NCI-H446 (cell line): ENCODE results near the gene GDF2.

ENCODE experiments used
- DNase-seq, 2 experiments: peaks; one replicate each; lab custom pipeline; 2025; lab: John Stamatoyannopoulos, UW

GDF2 gene

GRCh38 chr10:47311932-47312662 is 10.2 kb upstream of the GDF2 start:
- peak; percentile 2 to 47 for DNase-seq

- no peak for DNase-seq
Measured at GRCh38 chr10:47312663-47312995, 9.6 kb upstream of the GDF2 start.

- DNase-seq, result no peak
Measured at GRCh38 chr10:47314416-47314970, 7.8 kb upstream of the GDF2 start.

GRCh38 chr10:47315421-47315820 is 6.8 kb upstream of the GDF2 start:
- no peak for DNase-seq

GRCh38 chr10:47316131-47316530 is 6.1 kb upstream of the GDF2 start:
- DNase-seq, result no peak

GRCh38 chr10:47317251-47317650 is 5.0 kb upstream of the GDF2 start:
- no peak for DNase-seq

- DNase-seq, result peak in 1 of 2 experiments; percentile 1
Measured at GRCh38 chr10:47318706-47319105, 3.5 kb upstream of the GDF2 start.

- DNase-seq, result no peak
Measured at GRCh38 chr10:47319784-47320183, 2.5 kb upstream of the GDF2 start.

- no peak for DNase-seq
Measured at GRCh38 chr10:47320812-47321211, 1.4 kb upstream of the GDF2 start.

GRCh38 chr10:47321521-47322195 is 596 bp upstream of the GDF2 start:
- DNase-seq, result no peak

GRCh38 chr10:47323087-47323486 is 833 bp downstream of the GDF2 start:
- DNase-seq, result no peak

GRCh38 chr10:47323636-47324296 is 1.5 kb downstream of the GDF2 start:
- no peak for DNase-seq

- DNase-seq, result no peak
Measured at GRCh38 chr10:47325303-47326291, 3.3 kb downstream of the GDF2 start.

GRCh38 chr10:47326306-47326926 is 4.2 kb downstream of the GDF2 start:
- no peak for DNase-seq

GRCh38 chr10:47326927-47327330 is 4.7 kb downstream of the GDF2 start:
- DNase-seq, result no peak

- DNase-seq, result no peak
Measured at GRCh38 chr10:47329855-47330254, 7.6 kb downstream of the GDF2 start.

- no peak for DNase-seq
Measured at GRCh38 chr10:47330366-47330765, 8.1 kb downstream of the GDF2 start.

- DNase-seq, result no peak
Measured at GRCh38 chr10:47330804-47331203, 8.6 kb downstream of the GDF2 start.

GRCh38 chr10:47331491-47331890 is 9.2 kb downstream of the GDF2 start:
- no peak for DNase-seq

- DNase-seq, result no peak
Measured at GRCh38 chr10:47331954-47332353, 9.7 kb downstream of the GDF2 start.

GRCh38 chr10:47332371-47332770 is 10.1 kb downstream of the GDF2 start:
- DNase-seq, result no peak
